HG03342 (cell line): Measurements from ENCODE around the gene AASDH.

ENCODE experiments used
- ATAC-seq: cut with Tn5 transposase; IDR thresholded peaks from one replicate; pipeline ENCODE4 v1.9.1; 2021; ENCODE audit warnings: mild to moderate bottlenecking, moderate library complexity; ENCODE audit not compliant: unreplicated experiment

Gene AASDH, protein sequence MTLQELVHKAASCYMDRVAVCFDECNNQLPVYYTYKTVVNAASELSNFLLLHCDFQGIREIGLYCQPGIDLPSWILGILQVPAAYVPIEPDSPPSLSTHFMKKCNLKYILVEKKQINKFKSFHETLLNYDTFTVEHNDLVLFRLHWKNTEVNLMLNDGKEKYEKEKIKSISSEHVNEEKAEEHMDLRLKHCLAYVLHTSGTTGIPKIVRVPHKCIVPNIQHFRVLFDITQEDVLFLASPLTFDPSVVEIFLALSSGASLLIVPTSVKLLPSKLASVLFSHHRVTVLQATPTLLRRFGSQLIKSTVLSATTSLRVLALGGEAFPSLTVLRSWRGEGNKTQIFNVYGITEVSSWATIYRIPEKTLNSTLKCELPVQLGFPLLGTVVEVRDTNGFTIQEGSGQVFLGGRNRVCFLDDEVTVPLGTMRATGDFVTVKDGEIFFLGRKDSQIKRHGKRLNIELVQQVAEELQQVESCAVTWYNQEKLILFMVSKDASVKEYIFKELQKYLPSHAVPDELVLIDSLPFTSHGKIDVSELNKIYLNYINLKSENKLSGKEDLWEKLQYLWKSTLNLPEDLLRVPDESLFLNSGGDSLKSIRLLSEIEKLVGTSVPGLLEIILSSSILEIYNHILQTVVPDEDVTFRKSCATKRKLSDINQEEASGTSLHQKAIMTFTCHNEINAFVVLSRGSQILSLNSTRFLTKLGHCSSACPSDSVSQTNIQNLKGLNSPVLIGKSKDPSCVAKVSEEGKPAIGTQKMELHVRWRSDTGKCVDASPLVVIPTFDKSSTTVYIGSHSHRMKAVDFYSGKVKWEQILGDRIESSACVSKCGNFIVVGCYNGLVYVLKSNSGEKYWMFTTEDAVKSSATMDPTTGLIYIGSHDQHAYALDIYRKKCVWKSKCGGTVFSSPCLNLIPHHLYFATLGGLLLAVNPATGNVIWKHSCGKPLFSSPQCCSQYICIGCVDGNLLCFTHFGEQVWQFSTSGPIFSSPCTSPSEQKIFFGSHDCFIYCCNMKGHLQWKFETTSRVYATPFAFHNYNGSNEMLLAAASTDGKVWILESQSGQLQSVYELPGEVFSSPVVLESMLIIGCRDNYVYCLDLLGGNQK

GRCh38 chr4:56387023-56388001 lies at the start of gene AASDH:
TSS of gene AASDH (minus strand) at chr4:56387491. CDS start at chr4:56384299, 3,192 bp downstream.
- ATAC-seq: peak; percentile 93

DNA sequence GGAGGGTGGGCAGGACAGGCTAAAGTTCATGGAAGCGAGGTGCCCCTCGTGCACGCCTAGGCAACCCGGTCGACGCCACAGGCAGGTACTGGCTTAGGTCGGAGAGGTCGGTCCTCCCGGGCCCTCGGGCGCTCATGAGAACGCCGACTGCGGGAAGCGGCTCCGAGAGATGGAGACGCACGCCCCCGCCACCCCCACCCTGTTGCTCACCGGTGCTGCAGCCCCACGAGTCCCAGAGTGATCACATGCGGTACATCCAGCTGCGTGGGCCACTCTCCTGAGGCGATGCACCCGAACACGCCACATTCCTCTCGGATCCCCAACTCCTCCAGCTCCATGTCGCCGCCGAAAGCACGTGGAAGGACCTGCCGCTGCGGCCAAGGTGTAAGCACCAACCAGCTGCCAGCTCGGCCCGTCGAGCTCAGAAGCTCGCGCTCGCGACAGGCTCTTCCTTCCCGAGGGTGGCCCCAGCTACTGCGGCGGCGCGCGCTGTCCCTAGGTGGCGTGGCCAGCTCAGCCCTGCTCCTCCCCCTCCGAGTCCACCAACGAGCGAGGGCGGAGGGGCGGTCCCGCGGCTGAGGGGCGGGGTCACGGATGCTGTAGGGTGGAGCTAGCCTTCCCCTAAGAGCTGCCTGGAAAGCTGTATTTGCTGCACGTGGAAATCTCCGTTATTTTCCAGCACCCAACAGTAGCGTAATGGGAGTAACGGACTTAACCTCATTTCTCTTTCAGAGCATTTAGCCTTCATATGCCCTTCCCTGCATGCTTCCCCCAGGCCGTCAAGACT lies 48.0 kb upstream of the AASDH start, which contains the start of gene PPAT:
Gene PPAT (minus strand): TSS at position 476 of the 787 bp plus-strand sequence. CDS start 138 bp downstream, at position 338.
- ATAC-seq: peak; percentile 78

DNA sequence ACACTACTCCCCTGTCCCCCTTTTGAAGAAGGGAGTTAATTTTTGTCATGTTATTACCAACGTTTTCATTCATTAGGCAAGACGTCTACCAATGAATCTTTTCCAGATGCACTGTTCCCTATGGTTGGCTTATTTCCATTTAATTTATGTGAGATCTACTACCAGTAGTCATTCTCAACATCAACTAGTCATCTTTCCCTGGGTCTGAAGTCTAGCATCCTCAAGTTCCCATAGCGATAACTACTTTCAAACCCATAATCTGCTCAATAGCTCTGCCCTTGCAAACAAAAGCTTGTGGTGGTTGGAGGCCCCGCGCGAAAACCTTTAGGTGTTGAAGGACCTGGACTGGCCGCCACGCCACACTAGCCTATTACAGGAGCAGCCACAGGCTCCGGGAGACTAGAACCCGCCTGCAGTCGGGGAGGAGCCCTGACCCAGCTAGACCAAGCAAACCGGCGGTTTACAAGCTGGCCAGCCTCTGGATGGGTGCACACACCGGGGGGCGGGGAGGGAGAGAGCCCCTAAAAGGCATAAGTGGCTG lies 47.4 kb upstream of the AASDH start:
- ATAC-seq: peak; percentile 17

- ATAC-seq: no peak
These were observed 46.0 kb upstream of the AASDH start for GRCh38 chr4:56433280-56433679.

DNA sequence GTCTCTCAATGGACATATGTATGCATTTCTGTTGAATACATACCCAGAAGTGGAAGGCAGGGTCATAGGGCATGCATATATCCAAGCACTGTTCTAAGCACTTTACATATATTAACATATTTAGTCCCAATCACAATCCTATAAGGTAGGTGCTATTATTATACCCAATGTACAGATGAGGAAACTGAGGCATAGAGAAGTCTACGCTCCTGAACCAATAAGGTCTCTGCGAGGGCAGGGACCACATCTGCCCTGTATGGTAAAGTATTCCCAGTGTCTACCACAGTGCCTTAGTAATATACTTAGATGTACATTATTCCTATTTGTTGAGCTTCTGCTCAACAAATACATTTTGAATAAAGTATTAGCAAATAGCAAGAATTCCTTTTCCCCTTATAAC lies 42.9 kb upstream of the AASDH start:
- no peak for ATAC-seq

DNA sequence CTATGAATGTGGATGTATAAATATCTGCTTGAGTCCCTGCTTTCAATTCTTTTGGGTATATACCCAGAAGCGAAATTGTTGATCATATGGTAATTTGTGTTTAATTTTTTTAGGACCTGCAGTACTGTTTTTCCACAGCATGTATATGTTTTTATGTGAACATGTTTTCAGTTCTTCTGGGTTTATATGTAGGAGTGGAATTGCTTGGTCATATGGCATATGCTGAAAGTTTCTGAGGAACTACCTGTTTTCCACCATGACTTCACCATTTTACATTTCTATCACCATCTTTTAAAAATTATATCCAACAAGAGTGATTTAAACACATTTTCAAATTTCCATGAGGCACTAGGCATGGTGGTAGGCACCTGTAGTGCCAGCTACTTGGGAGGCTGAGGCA lies 39.9 kb upstream of the AASDH start:
- no peak for ATAC-seq

GRCh38 chr4:56426273-56426672 lies 39.0 kb upstream of the AASDH start:
- peak; percentile 96 for ATAC-seq

GRCh38 chr4:56425518-56425917 lies 38.2 kb upstream of the AASDH start:
- ATAC-seq: no peak

DNA sequence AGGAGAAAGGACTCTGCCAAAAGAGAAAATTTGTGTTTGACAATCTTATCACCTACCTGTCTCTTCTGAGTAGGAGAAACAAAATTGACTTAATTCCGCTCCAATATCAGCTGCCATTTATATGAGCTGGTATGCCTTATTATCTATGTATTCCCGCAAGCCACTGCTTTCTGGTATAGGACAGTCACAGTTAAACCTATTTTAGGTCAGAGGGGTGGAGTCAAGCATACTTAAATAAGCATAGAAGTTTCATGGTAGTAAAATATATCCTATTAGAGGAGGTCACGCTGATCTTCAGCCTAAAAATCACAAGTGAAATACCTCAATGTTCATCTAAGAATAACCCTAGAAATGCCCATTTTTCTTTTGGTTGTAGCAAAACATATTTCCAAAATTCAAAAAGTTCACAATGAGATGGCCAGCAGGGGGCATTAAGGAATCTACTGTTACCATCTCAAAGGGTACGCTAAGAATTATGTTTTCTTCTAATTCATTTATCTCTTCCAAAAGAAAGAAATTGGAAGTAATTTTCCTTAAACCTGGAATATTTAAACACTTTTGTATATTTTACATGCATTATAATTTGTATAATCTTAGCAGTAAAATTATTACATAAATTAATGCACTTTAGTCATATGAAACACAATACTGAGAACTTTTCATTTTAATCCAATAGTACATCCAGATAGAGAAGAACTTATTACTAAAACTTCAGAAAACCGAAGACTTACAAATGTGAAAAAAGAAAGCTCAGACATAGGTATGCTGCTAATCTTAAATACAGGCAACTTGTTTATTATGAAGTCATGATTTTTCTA lies 37.6 kb upstream of the AASDH start:
- ATAC-seq: no peak

DNA sequence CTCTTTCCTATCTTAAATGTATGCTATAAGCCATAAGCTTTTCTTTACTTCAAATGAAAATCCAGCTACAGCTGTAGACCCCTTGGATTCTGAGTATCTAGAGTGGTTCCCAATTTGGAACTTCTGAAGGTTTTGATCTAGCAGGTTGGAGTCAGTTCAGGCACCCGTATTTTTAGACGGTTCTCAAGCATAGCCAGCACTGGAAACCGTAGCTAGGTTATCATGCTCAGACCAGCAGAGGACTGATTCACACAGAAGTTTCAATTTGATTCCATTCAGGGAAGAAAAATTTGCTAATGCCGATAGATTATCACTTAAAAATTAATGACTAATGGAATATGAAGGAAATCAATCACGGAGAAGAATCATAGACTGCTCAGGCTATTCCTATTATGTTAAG lies 36.9 kb upstream of the AASDH start:
- no peak for ATAC-seq

DNA sequence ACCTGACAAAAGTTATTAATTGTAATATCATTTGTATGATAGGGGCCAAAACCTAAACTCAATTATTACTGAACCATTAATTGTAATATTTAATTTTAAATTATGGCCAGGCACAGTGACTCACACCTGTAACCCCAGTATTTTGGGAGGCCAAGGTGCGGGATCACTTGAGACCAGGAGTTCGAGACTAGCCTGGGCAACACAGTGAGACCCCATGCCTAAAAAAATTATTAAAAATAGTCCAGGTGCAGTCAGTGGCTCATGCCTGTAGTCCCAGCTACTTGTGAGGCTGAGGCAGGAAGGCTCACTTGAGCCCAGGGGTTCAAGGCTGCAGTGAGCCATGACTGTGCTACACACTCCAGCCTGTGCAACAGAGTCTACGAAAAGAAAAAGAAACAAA lies 30.1 kb upstream of the AASDH start:
- ATAC-seq: no peak

- ATAC-seq: no peak
These were observed 29.1 kb upstream of the AASDH start for GRCh38 chr4:56416349-56416748.

- no peak for ATAC-seq
These were observed 26.9 kb upstream of the AASDH start for GRCh38 chr4:56414135-56414670.

DNA sequence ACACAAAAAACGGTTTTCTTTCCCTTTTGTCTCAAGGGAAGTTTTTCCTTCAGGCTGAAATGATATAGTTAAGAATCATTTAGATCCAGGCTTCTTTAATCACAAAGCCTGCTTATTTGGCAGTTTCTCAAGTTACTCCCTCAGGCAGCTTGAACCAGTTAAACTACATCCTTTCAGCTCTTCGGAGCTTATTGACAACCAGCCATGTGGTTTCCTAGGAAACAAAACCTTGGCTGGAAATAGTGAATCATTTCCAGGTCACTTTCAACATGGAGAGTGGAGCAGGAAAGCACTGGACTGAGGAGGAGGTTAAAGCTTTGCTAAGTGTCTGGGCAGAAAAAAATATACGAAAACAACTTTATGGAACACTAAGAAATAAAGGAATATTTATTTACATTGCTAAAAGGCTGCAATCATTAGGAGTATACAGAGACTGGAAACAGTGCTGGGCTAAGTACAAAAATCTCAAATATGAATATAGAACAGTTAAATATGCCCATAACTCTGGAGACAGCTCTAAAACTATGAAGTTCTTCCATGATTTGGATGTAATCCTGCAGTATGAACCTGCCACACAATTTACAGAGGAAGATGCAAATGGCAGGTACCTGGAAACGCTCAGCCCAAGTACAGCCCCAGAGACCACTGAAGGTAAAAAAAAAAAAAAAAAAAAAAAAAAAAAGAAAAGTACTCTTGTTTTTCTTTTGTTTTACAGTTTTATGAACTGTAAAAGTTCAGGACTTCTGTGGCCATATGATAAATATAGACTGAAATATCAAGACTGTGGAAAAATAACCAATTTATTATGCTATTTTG lies 23.2 kb upstream of the AASDH start:
- ATAC-seq: no peak

DNA sequence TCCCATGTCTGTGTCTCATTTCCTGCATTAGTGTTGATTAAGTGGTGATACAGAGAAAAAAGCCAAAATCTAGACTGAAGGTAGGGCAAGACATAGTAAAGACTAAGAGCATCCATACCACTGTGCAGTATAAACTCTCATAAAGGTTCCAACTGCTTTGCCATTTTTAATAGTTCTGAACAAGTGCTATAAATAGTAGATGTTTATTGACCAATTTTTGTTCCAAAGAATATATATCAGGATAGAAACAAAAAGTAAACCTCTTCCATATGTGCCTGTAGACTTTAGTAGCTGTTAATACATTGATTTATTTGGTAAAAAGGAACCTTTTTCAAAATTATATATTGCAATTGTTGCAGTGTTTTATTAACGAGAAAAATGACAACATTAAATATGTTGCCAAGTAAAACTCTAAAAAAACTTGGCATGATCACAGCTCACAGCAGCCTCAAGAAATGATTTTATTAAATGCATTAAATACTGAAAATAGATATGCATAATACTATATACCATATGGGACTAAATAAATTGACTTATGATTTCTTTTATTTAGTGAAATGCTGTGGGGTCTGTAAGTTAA lies 22.3 kb upstream of the AASDH start:
- no peak for ATAC-seq

GRCh38 chr4:56408978-56409377 lies 21.7 kb upstream of the AASDH start:
- ATAC-seq: no peak

- ATAC-seq: no peak
These were observed 18.9 kb upstream of the AASDH start for GRCh38 chr4:56406151-56406550.
